ENCODE results near the gene SEM1.
"Not testable (repeated sequence)": the region's sequence is repeated elsewhere in the genome, so short reads cannot be mapped to it uniquely, and the experiment has no call there.

SEM1 gene

DNA sequence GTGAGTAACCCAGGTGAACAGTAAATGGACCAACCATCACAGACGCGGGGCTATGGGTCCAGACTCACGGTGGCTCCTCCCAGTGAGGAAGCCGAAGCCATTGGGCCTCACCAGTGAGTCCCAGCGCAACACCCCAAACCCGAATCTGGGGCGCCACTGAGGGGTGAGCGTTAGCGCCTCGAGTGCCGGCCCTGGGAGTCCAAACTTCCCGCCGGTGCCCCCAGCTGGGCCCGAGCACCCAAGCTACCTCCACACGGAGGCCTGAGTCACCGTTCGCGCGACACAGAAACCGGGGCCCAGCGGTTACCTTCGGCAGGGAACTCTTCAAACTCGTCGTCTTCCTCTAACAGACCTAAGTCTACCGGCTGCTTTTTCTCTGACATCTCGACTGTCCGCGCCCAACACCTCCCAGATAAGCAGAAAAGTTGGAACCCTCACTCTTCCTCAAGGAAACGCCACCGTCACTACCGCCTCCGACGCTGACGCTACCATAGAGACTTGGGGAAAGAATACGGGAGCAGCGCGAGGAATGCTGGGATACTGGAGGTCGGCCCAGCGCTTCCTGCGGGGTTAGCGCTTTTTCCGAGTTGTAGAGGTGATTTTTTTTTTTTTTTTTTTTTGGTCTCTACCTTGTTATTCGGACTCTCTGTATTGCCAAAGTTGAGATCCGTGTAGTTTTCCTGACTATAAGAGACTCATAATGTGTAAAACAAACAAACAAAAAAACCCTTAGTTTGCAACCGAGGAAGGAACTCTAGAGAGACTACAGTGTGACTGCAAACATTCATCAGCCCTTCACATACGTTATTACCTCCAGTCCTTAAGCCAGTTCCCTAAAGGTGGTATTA, at the start of gene SEM1:
Gene SEM1 (minus strand): TSS at position 466 of the 848 bp plus-strand sequence. CDS start 83 bp downstream, at position 383.
- TF ChIP-seq ESRRG (CRISPR knock-in tag; IDR thresholded peaks at IDR 0.05), result 0 out of 2 replicates have a peak, but pooled peaks have one; percentile 14
- TF ChIP-seq, protein P1, sequence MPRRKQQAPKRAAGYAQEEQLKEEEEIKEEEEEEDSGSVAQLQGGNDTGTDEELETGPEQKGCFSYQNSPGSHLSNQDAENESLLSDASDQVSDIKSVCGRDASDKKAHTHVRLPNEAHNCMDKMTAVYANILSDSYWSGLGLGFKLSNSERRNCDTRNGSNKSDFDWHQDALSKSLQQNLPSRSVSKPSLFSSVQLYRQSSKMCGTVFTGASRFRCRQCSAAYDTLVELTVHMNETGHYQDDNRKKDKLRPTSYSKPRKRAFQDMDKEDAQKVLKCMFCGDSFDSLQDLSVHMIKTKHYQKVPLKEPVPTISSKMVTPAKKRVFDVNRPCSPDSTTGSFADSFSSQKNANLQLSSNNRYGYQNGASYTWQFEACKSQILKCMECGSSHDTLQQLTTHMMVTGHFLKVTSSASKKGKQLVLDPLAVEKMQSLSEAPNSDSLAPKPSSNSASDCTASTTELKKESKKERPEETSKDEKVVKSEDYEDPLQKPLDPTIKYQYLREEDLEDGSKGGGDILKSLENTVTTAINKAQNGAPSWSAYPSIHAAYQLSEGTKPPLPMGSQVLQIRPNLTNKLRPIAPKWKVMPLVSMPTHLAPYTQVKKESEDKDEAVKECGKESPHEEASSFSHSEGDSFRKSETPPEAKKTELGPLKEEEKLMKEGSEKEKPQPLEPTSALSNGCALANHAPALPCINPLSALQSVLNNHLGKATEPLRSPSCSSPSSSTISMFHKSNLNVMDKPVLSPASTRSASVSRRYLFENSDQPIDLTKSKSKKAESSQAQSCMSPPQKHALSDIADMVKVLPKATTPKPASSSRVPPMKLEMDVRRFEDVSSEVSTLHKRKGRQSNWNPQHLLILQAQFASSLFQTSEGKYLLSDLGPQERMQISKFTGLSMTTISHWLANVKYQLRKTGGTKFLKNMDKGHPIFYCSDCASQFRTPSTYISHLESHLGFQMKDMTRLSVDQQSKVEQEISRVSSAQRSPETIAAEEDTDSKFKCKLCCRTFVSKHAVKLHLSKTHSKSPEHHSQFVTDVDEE (CRISPR knock-in tag; IDR thresholded peaks at IDR 0.05), result no peak
- TF ChIP-seq, protein P2, sequence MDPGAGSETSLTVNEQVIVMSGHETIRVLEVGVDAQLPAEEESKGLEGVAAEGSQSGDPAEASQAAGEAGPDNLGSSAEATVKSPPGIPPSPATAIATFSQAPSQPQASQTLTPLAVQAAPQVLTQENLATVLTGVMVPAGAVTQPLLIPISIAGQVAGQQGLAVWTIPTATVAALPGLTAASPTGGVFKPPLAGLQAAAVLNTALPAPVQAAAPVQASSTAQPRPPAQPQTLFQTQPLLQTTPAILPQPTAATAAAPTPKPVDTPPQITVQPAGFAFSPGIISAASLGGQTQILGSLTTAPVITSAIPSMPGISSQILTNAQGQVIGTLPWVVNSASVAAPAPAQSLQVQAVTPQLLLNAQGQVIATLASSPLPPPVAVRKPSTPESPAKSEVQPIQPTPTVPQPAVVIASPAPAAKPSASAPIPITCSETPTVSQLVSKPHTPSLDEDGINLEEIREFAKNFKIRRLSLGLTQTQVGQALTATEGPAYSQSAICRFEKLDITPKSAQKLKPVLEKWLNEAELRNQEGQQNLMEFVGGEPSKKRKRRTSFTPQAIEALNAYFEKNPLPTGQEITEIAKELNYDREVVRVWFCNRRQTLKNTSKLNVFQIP (CRISPR knock-in tag; IDR thresholded peaks at IDR 0.05; ENCODE audit: borderline replicate concordance, low read depth), result peak; percentile 21; the same call in 1 of the 2 replicates
- no peak for TF ChIP-seq TCF4 (CRISPR knock-in tag; IDR thresholded peaks at IDR 0.05; ENCODE audit: borderline replicate concordance)
- TF ChIP-seq CSDC2 (CRISPR knock-in tag; IDR thresholded peaks at IDR 0.05), result no peak
- TF ChIP-seq GLIS3 (CRISPR knock-in tag; IDR thresholded peaks at IDR 0.05), result no peak
- ATAC-seq, result peak; percentile 100

DNA sequence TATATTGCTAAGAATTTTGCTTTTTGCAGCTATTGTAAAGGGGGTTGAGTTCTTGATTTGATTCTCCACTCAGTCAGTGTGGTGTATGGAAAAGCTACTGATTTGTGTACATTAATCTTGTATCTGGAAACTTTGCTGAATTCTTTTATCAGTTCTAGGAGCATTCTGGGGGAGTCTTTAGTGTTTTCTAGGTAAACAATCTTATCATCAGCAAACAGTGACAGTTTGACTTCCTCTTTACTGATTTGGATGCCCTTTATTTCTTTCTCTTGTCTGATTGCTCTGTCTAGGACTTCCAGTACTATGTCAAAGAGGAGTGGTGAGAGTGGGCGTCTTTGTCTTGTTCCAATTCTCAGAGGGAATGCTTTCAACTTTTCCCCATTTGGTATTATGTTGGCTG, 48.2 kb upstream of the SEM1 start:
- not testable (repeated sequence) for ATAC-seq

DNA sequence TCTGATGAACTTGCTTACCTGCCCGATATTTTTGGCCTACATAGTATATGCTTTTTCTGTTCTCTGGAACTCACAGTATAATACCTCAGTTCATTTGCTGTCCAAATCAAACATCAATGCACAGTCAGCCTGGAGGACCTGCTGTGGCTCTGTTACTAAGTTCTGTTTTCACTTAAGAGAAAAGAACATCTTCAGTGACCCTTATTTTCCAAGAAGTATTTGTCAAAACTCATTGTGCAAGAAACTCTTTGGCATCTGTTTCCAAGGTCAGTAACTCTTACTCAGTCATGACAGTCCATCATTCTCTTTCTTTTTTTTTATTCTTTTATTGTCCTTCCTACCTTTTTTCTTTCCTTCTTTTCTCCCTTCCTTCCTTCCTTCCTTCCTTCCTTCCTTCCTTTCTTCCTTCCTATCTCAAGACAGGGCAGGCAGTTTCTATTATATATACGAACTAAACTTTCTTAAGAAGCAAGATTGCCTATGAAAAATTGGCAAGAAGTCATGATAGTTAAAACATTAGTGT, 37.8 kb upstream of the SEM1 start:
- TF ChIP-seq, protein P3, sequence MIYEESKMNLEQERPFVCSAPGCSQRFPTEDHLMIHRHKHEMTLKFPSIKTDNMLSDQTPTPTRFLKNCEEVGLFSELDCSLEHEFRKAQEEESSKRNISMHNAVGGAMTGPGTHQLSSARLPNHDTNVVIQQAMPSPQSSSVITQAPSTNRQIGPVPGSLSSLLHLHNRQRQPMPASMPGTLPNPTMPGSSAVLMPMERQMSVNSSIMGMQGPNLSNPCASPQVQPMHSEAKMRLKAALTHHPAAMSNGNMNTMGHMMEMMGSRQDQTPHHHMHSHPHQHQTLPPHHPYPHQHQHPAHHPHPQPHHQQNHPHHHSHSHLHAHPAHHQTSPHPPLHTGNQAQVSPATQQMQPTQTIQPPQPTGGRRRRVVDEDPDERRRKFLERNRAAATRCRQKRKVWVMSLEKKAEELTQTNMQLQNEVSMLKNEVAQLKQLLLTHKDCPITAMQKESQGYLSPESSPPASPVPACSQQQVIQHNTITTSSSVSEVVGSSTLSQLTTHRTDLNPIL (CRISPR knock-in tag; IDR thresholded peaks at IDR 0.05; ENCODE audit: low read depth), result no peak
- no peak for TF ChIP-seq TOX (CRISPR knock-in tag; IDR thresholded peaks at IDR 0.05; ENCODE audit: borderline replicate concordance)
- TF ChIP-seq, protein P2 (CRISPR knock-in tag; IDR thresholded peaks at IDR 0.05; ENCODE audit: borderline replicate concordance, low read depth), result no peak
- TF ChIP-seq RARB (CRISPR knock-in tag; IDR thresholded peaks at IDR 0.05), result no peak
- no peak for TF ChIP-seq TCF4 (CRISPR knock-in tag; IDR thresholded peaks at IDR 0.05; ENCODE audit: borderline replicate concordance)
- no peak for TF ChIP-seq ZNF565 (CRISPR knock-in tag; conservative IDR thresholded peaks at IDR 0.05; ENCODE audit: low read depth)
- no peak for TF ChIP-seq GLIS3 (CRISPR knock-in tag; IDR thresholded peaks at IDR 0.05)
- TF ChIP-seq CSDC2 (CRISPR knock-in tag; IDR thresholded peaks at IDR 0.05), result no peak
- no peak for TF ChIP-seq OSR1 (CRISPR knock-in tag; IDR thresholded peaks at IDR 0.05)
- no peak for TF ChIP-seq ISL1 (CRISPR knock-in tag; IDR thresholded peaks at IDR 0.05)
- TF ChIP-seq ARNTL (CRISPR knock-in tag; IDR thresholded peaks at IDR 0.05; ENCODE audit: borderline replicate concordance, low read depth), result no peak
- TF ChIP-seq SNAI2 (CRISPR knock-in tag; IDR thresholded peaks at IDR 0.05), result no peak
- no peak for TF ChIP-seq ZFP3 (CRISPR knock-in tag; IDR thresholded peaks at IDR 0.05)
- no peak for TF ChIP-seq ZNF8 (CRISPR knock-in tag; IDR thresholded peaks at IDR 0.05)
- no peak for ATAC-seq

DNA sequence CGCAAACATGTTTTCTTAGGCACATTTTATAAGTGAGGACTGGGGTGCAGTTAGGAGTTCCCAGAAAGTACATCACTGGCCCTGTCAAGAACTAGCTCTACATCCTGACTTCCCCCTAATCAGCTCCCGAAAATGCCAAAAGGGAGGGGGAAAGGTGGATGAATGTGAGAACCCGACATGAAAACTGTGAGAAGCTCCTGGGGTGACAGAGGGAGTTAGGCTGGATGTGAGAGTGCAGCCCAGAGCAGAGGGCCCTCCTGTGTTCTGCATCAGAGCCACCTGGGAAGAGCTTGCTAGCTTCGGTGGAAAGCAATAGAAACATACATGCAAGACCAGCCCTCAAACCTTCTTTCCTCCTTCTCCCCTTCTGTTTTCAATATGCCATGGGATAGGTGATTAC, 30.5 kb upstream of the SEM1 start:
- no peak for ATAC-seq
- no peak for TF ChIP-seq RARB (CRISPR knock-in tag; IDR thresholded peaks at IDR 0.05)

DNA sequence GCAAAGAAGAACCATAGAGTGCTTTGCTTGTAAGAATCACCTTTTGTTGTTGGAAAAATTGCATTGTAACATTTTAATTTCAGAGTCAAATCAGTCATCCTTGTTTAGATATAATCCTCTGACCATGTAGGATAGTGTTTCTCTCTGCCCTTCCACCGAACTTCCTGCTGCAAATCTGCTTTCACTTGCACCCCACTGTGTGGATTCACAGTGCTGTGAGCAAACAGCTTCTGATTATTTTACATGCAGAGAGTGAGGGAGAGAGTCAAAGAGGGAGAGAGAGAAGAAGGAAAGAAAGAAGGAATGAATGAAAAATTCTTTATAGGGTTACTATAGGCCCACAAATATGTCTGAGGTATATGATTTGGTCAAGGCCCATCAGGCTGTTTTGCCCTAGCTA, 30.0 kb upstream of the SEM1 start:
- no peak for ATAC-seq
- TF ChIP-seq, protein P4, sequence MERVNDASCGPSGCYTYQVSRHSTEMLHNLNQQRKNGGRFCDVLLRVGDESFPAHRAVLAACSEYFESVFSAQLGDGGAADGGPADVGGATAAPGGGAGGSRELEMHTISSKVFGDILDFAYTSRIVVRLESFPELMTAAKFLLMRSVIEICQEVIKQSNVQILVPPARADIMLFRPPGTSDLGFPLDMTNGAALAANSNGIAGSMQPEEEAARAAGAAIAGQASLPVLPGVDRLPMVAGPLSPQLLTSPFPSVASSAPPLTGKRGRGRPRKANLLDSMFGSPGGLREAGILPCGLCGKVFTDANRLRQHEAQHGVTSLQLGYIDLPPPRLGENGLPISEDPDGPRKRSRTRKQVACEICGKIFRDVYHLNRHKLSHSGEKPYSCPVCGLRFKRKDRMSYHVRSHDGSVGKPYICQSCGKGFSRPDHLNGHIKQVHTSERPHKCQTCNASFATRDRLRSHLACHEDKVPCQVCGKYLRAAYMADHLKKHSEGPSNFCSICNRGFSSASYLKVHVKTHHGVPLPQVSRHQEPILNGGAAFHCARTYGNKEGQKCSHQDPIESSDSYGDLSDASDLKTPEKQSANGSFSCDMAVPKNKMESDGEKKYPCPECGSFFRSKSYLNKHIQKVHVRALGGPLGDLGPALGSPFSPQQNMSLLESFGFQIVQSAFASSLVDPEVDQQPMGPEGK (CRISPR knock-in tag; IDR thresholded peaks at IDR 0.05; ENCODE audit: borderline replicate concordance), result no peak
- TF ChIP-seq ARNTL (CRISPR knock-in tag; IDR thresholded peaks at IDR 0.05; ENCODE audit: borderline replicate concordance, low read depth), result no peak
- TF ChIP-seq TOX (CRISPR knock-in tag; IDR thresholded peaks at IDR 0.05; ENCODE audit: borderline replicate concordance), result no peak
- TF ChIP-seq RARB (CRISPR knock-in tag; IDR thresholded peaks at IDR 0.05), result no peak
- TF ChIP-seq GLIS3 (CRISPR knock-in tag; IDR thresholded peaks at IDR 0.05), result no peak
- no peak for TF ChIP-seq ZNF70 (CRISPR knock-in tag; IDR thresholded peaks at IDR 0.05)
- TF ChIP-seq ZNF8 (CRISPR knock-in tag; IDR thresholded peaks at IDR 0.05), result no peak
- no peak for TF ChIP-seq ZFP30 (CRISPR knock-in tag; IDR thresholded peaks at IDR 0.05)
- no peak for TF ChIP-seq SNAI2 (CRISPR knock-in tag; IDR thresholded peaks at IDR 0.05)
- no peak for TF ChIP-seq PPARA (CRISPR knock-in tag; IDR thresholded peaks at IDR 0.05; ENCODE audit: borderline replicate concordance)
- no peak for TF ChIP-seq BACH2 (CRISPR knock-in tag; IDR thresholded peaks at IDR 0.05; ENCODE audit: borderline replicate concordance)
